HepG2 (cell line): Measurements from ENCODE around the gene FEV. TPM values are rescaled to one million over a fixed set of nuclear protein-coding genes. Genes with fewer than 3 reads are reported as not detected.

Experiments
- CBX5 ChIP-seq: sonication (generic); formaldehyde crosslinking; IDR thresholded peaks from 2 replicates; pipeline ENCODE4 v1.4.0; 2020; ENCODE audit warnings: missing genetic modification reagents, borderline replicate concordance
- FOSL1 ChIP-seq: sonication (generic); formaldehyde crosslinking; IDR thresholded peaks from 2 replicates; pipeline ENCODE4 v1.9.0; 2021; ENCODE audit warnings: missing genetic modification reagents, borderline replicate concordance
- GMEB1 ChIP-seq: sonication (generic); formaldehyde crosslinking; IDR thresholded peaks from 2 replicates; pipeline ENCODE4 v1.5.1; 2020; ENCODE audit warnings: missing genetic modification reagents, mild to moderate bottlenecking, borderline replicate concordance
- HDAC1 ChIP-seq: sonication (generic); formaldehyde crosslinking; IDR thresholded peaks from 2 replicates; pipeline ENCODE4 v1.5.1; 2020; ENCODE audit warnings: mild to moderate bottlenecking, missing genetic modification reagents
- HHEX ChIP-seq: IDR thresholded peaks from 2 replicates; pipeline ENCODE4 v1.6.1; 2016; ENCODE audit warnings: control low read depth
- HINFP ChIP-seq: sonication (generic); formaldehyde crosslinking; IDR thresholded peaks from 2 replicates; pipeline ENCODE4 v1.4.0; 2020; ENCODE audit warnings: low read depth, mild to moderate bottlenecking, missing genetic modification reagents
- PRDM10 ChIP-seq: sonication (generic); formaldehyde crosslinking; IDR thresholded peaks from 2 replicates; pipeline ENCODE4 v1.4.0; 2020; ENCODE audit warnings: low read depth, missing genetic modification reagents
- TARDBP ChIP-seq: sonication (generic); formaldehyde crosslinking; IDR thresholded peaks from 2 replicates; pipeline ENCODE4 v1.8.0; 2022; ENCODE audit warnings: mild to moderate bottlenecking, missing genetic modification reagents
- TFDP1 ChIP-seq: IDR thresholded peaks from 2 replicates; pipeline ENCODE4 v1.6.1; 2016; ENCODE audit warnings: missing compliant biosample characterization, missing genetic modification reagents, borderline replicate concordance
- TSC22D2 ChIP-seq: sonication (generic); formaldehyde crosslinking; IDR thresholded peaks from 2 replicates; pipeline ENCODE4 v1.5.1; 2020; ENCODE audit warnings: missing genetic modification reagents, mild to moderate bottlenecking, borderline replicate concordance
- YY1 ChIP-seq: IDR thresholded peaks from 2 replicates; pipeline ENCODE4 v1.6.1; 2011; ENCODE audit warnings: low read length, low read depth, moderate library complexity, mild to moderate bottlenecking; ENCODE audit not compliant: insufficient read depth, insufficient replicate concordance
- ZBTB34 ChIP-seq: sonication (generic); formaldehyde crosslinking; IDR thresholded peaks from 2 replicates; pipeline ENCODE4 v1.8.0; 2022; ENCODE audit warnings: mild to moderate bottlenecking, missing genetic modification reagents
- ZFY ChIP-seq: sonication (generic); formaldehyde crosslinking; IDR thresholded peaks from 2 replicates; pipeline ENCODE4 v1.4.0; 2020; ENCODE audit warnings: missing genetic modification reagents
- ZNF275 ChIP-seq: sonication (generic); formaldehyde crosslinking; IDR thresholded peaks from 2 replicates; pipeline ENCODE4 v1.8.0; 2022; ENCODE audit warnings: missing genetic modification reagents, mild to moderate bottlenecking, inconsistent platforms, borderline replicate concordance
- polyA plus RNA-seq, 8 experiments: library from polyadenylated mRNA; depleted of rRNA in 3 of 8; stranded (reverse) in 7 of 8; unstranded in 1 of 8; fragments of >200 nt; fragmentation: Illumina TruSeq in 4 of 8; extraction: Trizol in 4 of 8; gene quantifications; 2 replicates each; pipeline versions ENCODE4 v1.2.1 to v1.2.3, GENCODE V29; 2011 to 2016; ENCODE audit warnings: low read depth in 4 of 8, missing spikeins in 1 of 8, mixed read lengths in 1 of 8; ENCODE audit not compliant: insufficient read depth in 1 of 8
- total RNA-seq, 5 experiments: library from RNA; depleted of rRNA; stranded (reverse); fragments of >200 nt; fragmentation: Illumina TruSeq; extraction: Trizol; gene quantifications; 2 replicates each; pipeline ENCODE4 v1.2.3, GENCODE V29; 2016; ENCODE audit warnings: low read depth in 1 of 5

FEV gene
- total and polyA plus RNA-seq, 2 of the 13 experiments (the other 11 are each of a cell fraction or from before 2014, with no cell fraction given): not detected

- TF ChIP-seq TFDP1 (CRISPR knock-in tag): peak; percentile 60; the same call in 1 of the 2 replicates
- peak; percentile 94 for TF ChIP-seq HDAC1 (CRISPR knock-in tag)
- TF ChIP-seq YY1: peak; percentile 56
- peak; percentile 37; the same call in 1 of the 2 replicates for TF ChIP-seq ZFY (CRISPR knock-in tag)
- peak; percentile 85 for TF ChIP-seq HHEX (CRISPR knock-in tag)
- no peak for TF ChIP-seq TSC22D2 (CRISPR knock-in tag)
- no peak for TF ChIP-seq ZBTB34 (CRISPR knock-in tag)
- peak; percentile 78 for TF ChIP-seq TARDBP (CRISPR knock-in tag)
- TF ChIP-seq GMEB1 (CRISPR knock-in tag): peak; percentile 55; the same call in 1 of the 2 replicates
- TF ChIP-seq HINFP (CRISPR knock-in tag): peak; percentile 27; the same call in 1 of the 2 replicates
- TF ChIP-seq ZNF275: peak; percentile 96; the same call in 1 of the 2 replicates
- peak; percentile 38; the same call in 1 of the 2 replicates for TF ChIP-seq CBX5
- no peak for TF ChIP-seq PRDM10 (CRISPR knock-in tag)
- no peak for TF ChIP-seq FOSL1
These were observed 16.8 kb upstream of the FEV start (continued) for GRCh38 chr2:219001577-219002394.
